H1 (cell line): Measurements from ENCODE around the gene TAS2R40. TPM values are rescaled to one million over a fixed set of nuclear protein-coding genes. Genes with fewer than 3 reads are reported as not detected.

Source experiments
- CTCF ChIA-PET: fragments of 300-600 bp; sonication (Branson Sonifier 250); formaldehyde crosslinking; loops from one replicate; lab custom pipeline; 2021; ENCODE audit not compliant: partially characterized antibody; lab: Charles Lee
- POLR2A ChIA-PET: fragments of 300-600 bp; sonication (Branson Sonifier 250); formaldehyde crosslinking; loops from one replicate; lab custom pipeline; 2021; ENCODE audit warnings: inconsistent platforms; ENCODE audit not compliant: partially characterized antibody; lab: Charles Lee
- DNase-seq, 2 experiments: peaks; one replicate each; pipeline versions ENCODE4 v3.0.0 to v3.0.0-alpha.2; 2010 to 2022; ENCODE audit warnings: low spot score in 2 of 2, low read depth in 1 of 2, mixed read lengths in 1 of 2
- FAIRE-seq: peaks from 2 replicates; lab custom pipeline; 2011; peaks lifted over from hg19 to GRCh38; lab: Jason Lieb, UNC
- H2AFZ ChIP-seq: 2 replicates; pipeline ENCODE4 v1.8.1; 2012; ENCODE audit warnings: low read length, inconsistent platforms
- H2AK5ac ChIP-seq: 2 replicates; pipeline ENCODE4 v1.6.1; 2013; ENCODE audit warnings: low read depth, low read length
- H2BK120ac ChIP-seq: replicated peaks from 2 replicates; pipeline ENCODE3; 2013; ENCODE audit warnings: low read depth, low read length, inconsistent platforms
- H2BK12ac ChIP-seq: 2 replicates; pipeline ENCODE4 v1.6.1; 2013; ENCODE audit warnings: low read depth, low read length
- H2BK15ac ChIP-seq: 2 replicates; pipeline ENCODE4 v1.6.1; 2013; ENCODE audit warnings: low read length
- H2BK20ac ChIP-seq: 2 replicates; pipeline ENCODE4 v1.6.1; 2013; ENCODE audit warnings: low read length
- H2BK5ac ChIP-seq: 2 replicates; pipeline ENCODE4 v1.6.1; 2013; ENCODE audit warnings: low read depth, low read length
- H3K14ac ChIP-seq: 2 replicates; pipeline ENCODE4 v1.6.1; 2013; ENCODE audit warnings: inconsistent platforms; ENCODE audit not compliant: insufficient read length
- H3K18ac ChIP-seq: 2 replicates; pipeline ENCODE4 v1.6.1; 2013; ENCODE audit warnings: low read length; ENCODE audit errors: extremely low read depth
- H3K23ac ChIP-seq: 2 replicates; pipeline ENCODE4 v1.6.1; 2013; ENCODE audit warnings: inconsistent platforms; ENCODE audit not compliant: insufficient read length
- H3K23me2 ChIP-seq: 2 replicates; pipeline ENCODE4 v1.6.1; 2013; ENCODE audit warnings: low read depth, low read length
- H3K27ac ChIP-seq: 2 replicates; pipeline ENCODE4 v1.6.1; 2011; ENCODE audit warnings: low read depth, low read length, inconsistent platforms
- H3K27me3 ChIP-seq, 4 experiments: replicated peaks in 1 of 4; 1 replicate in 1 of 4; 2 replicates in 3 of 4; pipeline versions ENCODE4 v1.6.1 to v1.8.1; 2011 to 2013; ENCODE audit warnings: low read length in 3 of 4, mild to moderate bottlenecking in 3 of 4, inconsistent platforms in 2 of 4, mixed read lengths in 2 of 4, moderate library complexity in 1 of 4; ENCODE audit not compliant: control insufficient read depth in 3 of 4, insufficient read depth in 3 of 4; ENCODE audit errors: extremely low read depth in 1 of 4
- H3K36me3 ChIP-seq, 4 experiments: 2 replicates each; pipeline versions ENCODE4 v1.6.1 to v1.8.1; 2011 to 2013; ENCODE audit warnings: mild to moderate bottlenecking in 4 of 4, low read length in 3 of 4, moderate library complexity in 2 of 4, control low read depth in 1 of 4, inconsistent platforms in 1 of 4; ENCODE audit not compliant: insufficient read depth in 4 of 4, control insufficient read depth in 2 of 4
- H3K4ac ChIP-seq: replicated peaks from 2 replicates; pipeline ENCODE3; 2013; ENCODE audit warnings: low read length, low read depth, mixed read lengths, inconsistent platforms; ENCODE audit not compliant: insufficient read length
- H3K4me1 ChIP-seq, 4 experiments: replicated peaks in 1 of 4; 1 replicate in 1 of 4; 2 replicates in 3 of 4; pipeline versions ENCODE4 v1.6.1 to v1.8.1; 2011 to 2013; ENCODE audit warnings: low read length in 3 of 4, inconsistent platforms in 2 of 4, mixed read lengths in 1 of 4; ENCODE audit not compliant: insufficient read depth in 4 of 4, control insufficient read depth in 3 of 4
- H3K4me2 ChIP-seq, 2 experiments: 2 replicates each; pipeline versions ENCODE4 v1.6.1 to v1.8.1; 2011 to 2013; ENCODE audit warnings: low read depth in 2 of 2, low read length in 2 of 2, control low read depth in 1 of 2, inconsistent platforms in 1 of 2, mild to moderate bottlenecking in 1 of 2; ENCODE audit not compliant: insufficient read depth in 1 of 2
- H3K4me3 ChIP-seq, 4 experiments: fragments of 200-600, 300-600 bp in 1 of 4; sonication (generic), shearing (Covaris generic), sonication (Bioruptor Twin) in 1 of 4; 2 replicates each; pipeline versions ENCODE4 v1.5.1 to v1.8.1; 2011 to 2016; ENCODE audit warnings: low read length in 4 of 4, low read depth in 3 of 4, control low read depth in 2 of 4, inconsistent platforms in 2 of 4, mild to moderate bottlenecking in 2 of 4, mixed read lengths in 1 of 4, moderate library complexity in 1 of 4; ENCODE audit not compliant: insufficient read depth in 2 of 4; ENCODE audit errors: extremely low read depth in 1 of 4
- H3K56ac ChIP-seq: replicated peaks from 2 replicates; pipeline ENCODE3; 2013; ENCODE audit warnings: low read depth, mild to moderate bottlenecking, mixed read lengths, low read length, inconsistent platforms; ENCODE audit not compliant: insufficient read length
- H3K79me1 ChIP-seq: 2 replicates; pipeline ENCODE4 v1.6.1; 2013; ENCODE audit warnings: low read depth, low read length, control low read depth
- H3K79me2 ChIP-seq, 2 experiments: 2 replicates each; pipeline versions ENCODE4 v1.6.1 to v1.8.1; 2012 to 2013; ENCODE audit warnings: low read length in 2 of 2, mild to moderate bottlenecking in 2 of 2, inconsistent platforms in 1 of 2; ENCODE audit not compliant: insufficient read depth in 2 of 2, control insufficient read depth in 1 of 2
- H3K9ac ChIP-seq, 4 experiments: replicated peaks in 1 of 4; 1 replicate in 1 of 4; 2 replicates in 3 of 4; pipeline versions ENCODE4 v1.6.1 to v1.8.1; 2011 to 2013; ENCODE audit warnings: low read depth in 3 of 4, low read length in 3 of 4, control low read depth in 2 of 4, mild to moderate bottlenecking in 2 of 4, moderate library complexity in 2 of 4, inconsistent platforms in 1 of 4; ENCODE audit errors: extremely low read depth in 1 of 4
- H3K9me3 ChIP-seq, 2 experiments: 2 replicates each; pipeline versions ENCODE4 v1.6.1 to v1.8.1; 2012 to 2013; ENCODE audit warnings: mild to moderate bottlenecking in 2 of 2, moderate library complexity in 2 of 2, control low read depth in 1 of 2, inconsistent platforms in 1 of 2, low read depth in 1 of 2, low read length in 1 of 2, mixed read lengths in 1 of 2; ENCODE audit not compliant: insufficient read depth in 2 of 2
- H4K20me1 ChIP-seq, 2 experiments: replicated peaks in 1 of 2; 2 replicates each; pipeline versions ENCODE3 to v1.8.1; 2011 to 2013; ENCODE audit warnings: inconsistent platforms in 2 of 2, low read length in 2 of 2, mild to moderate bottlenecking in 1 of 2; ENCODE audit not compliant: insufficient read depth in 2 of 2, control insufficient read depth in 1 of 2
- H4K5ac ChIP-seq: 2 replicates; pipeline ENCODE4 v1.6.1; 2013; ENCODE audit warnings: low read length, low read depth, mixed read lengths, inconsistent platforms; ENCODE audit not compliant: insufficient read length
- H4K8ac ChIP-seq: 2 replicates; pipeline ENCODE4 v1.8.0; 2013; ENCODE audit warnings: mild to moderate bottlenecking, moderate library complexity, low read length, inconsistent platforms; ENCODE audit not compliant: insufficient read depth; ENCODE audit errors: extremely low read depth
- H4K91ac ChIP-seq: replicated peaks from 2 replicates; pipeline ENCODE3; 2013; ENCODE audit warnings: low read length, mixed read lengths, inconsistent platforms; ENCODE audit not compliant: insufficient read length
- CBX5 ChIP-seq: fragments of 300-800, 300-1000 bp; sonication (generic); IDR thresholded peaks from 2 replicates; pipeline ENCODE4 v1.7.1; 2016; ENCODE audit warnings: antibody characterized with exemption, low read length, low read depth
- CBX8 ChIP-seq: fragments of 300-800, 300-1000 bp; sonication (generic); IDR thresholded peaks from 2 replicates; pipeline ENCODE4 v1.7.1; 2016; ENCODE audit warnings: low read depth, low read length, borderline replicate concordance
- EZH2 ChIP-seq: fragments of 200-600 bp; sonication (generic); IDR thresholded peaks from 2 replicates; pipeline ENCODE4 v1.7.1; 2012; ENCODE audit warnings: low read depth, mild to moderate bottlenecking, moderate library complexity, low read length, inconsistent platforms; ENCODE audit not compliant: severe bottlenecking
- GABPA ChIP-seq: IDR thresholded peaks from 2 replicates; pipeline ENCODE4 v1.6.1; 2011; ENCODE audit warnings: mild to moderate bottlenecking, low read length, moderate library complexity, borderline replicate concordance; ENCODE audit not compliant: insufficient read depth
- GTF2F1 ChIP-seq: IDR thresholded peaks from 2 replicates; pipeline ENCODE4 v1.6.1; 2012; ENCODE audit warnings: low read depth, low read length, improper control_type of control experiment, borderline replicate concordance
- POLR2A ChIP-seq, 2 experiments: IDR thresholded peaks; 1 replicate in 1 of 2; 2 replicates in 1 of 2; pipeline ENCODE4 v1.6.1; 2011; ENCODE audit warnings: low read depth in 2 of 2, low read length in 2 of 2, mild to moderate bottlenecking in 2 of 2; ENCODE audit errors: control extremely low read depth in 1 of 2
- POLR2AphosphoS5 ChIP-seq: IDR thresholded peaks from 2 replicates; pipeline ENCODE4 v1.6.1; 2011; ENCODE audit warnings: low read depth, low read length
- SAP30 ChIP-seq: fragments of 300-600 bp; sonication (generic); IDR thresholded peaks from 2 replicates; pipeline ENCODE4 v1.7.1; 2012; ENCODE audit warnings: low read length, moderate library complexity, mild to moderate bottlenecking, inconsistent platforms; ENCODE audit not compliant: insufficient read depth, insufficient replicate concordance
- SIX5 ChIP-seq: IDR thresholded peaks from 2 replicates; pipeline ENCODE4 v1.6.1; 2011; ENCODE audit warnings: mild to moderate bottlenecking, low read depth, low read length
- SP1 ChIP-seq: IDR thresholded peaks from 2 replicates; pipeline ENCODE4 v1.6.1; 2011; ENCODE audit warnings: low read depth, low read length
- SP4 ChIP-seq: IDR thresholded peaks from 2 replicates; pipeline ENCODE4 v1.6.1; 2012; ENCODE audit warnings: low read length, inconsistent platforms
- SUZ12 ChIP-seq: fragments of 200-600 bp; sonication (generic); IDR thresholded peaks from 2 replicates; pipeline ENCODE4 v1.6.1; 2012; ENCODE audit warnings: mild to moderate bottlenecking, inconsistent platforms, low read length, moderate library complexity, mixed read lengths
- WGBS, 2 experiments: shearing (Covaris generic) in 1 of 2; methylation state at CpG; one replicate each; pipeline versions ENCODE4 v1.1.6 to v1.1.7; 2013 to 2015; ENCODE audit warnings: low lambda C conversion rate in 2 of 2, mixed read lengths in 2 of 2, inconsistent platforms in 1 of 2, low coverage in 1 of 2, missing lambda C conversion rate in 1 of 2; ENCODE audit not compliant: insufficient replicate concordance in 2 of 2, insufficient coverage in 1 of 2, insufficient read length in 1 of 2; ENCODE audit errors: extremely low coverage in 1 of 2, missing lambda C conversion rate in 1 of 2; 5-methylcytosine and 5-hydroxymethylcytosine counted together
- polyA plus RNA-seq, 7 experiments: library from polyadenylated mRNA; depleted of rRNA in 3 of 7; stranded (reverse) in 5 of 7; unstranded in 2 of 7; fragments of >200 nt in 5 of 7; fragments of 200-250 nt in 2 of 7; gene quantifications; 1 replicate in 5 of 7; 2 replicates in 1 of 7; 4 replicates in 1 of 7; pipeline versions ENCODE4 v1.2.1 to v1.2.3, GENCODE V29; 2011 to 2013; ENCODE audit warnings: missing spikeins in 2 of 7, mixed read lengths in 2 of 7
- total RNA-seq: library from RNA; stranded (reverse); fragmentation: NEBNext Ultra II Directional; extraction: Animal tissue kit (Norgen Biotek cat#: 25700); gene quantifications from 2 replicates; pipeline ENCODE4 v1.2.1, GENCODE V29; 2021
- TF ChIP-seq, protein P1 (sequence below): IDR thresholded peaks from 2 replicates; pipeline ENCODE4 v1.6.1; 2011; ENCODE audit warnings: low read length, improper control_type of control experiment
- TF ChIP-seq, protein P2 (sequence below): IDR thresholded peaks from 2 replicates; pipeline ENCODE4 v1.6.1; 2011; ENCODE audit warnings: low read depth, mild to moderate bottlenecking, low read length; ENCODE audit not compliant: insufficient read depth

TAS2R40 gene
- total and polyA plus RNA-seq, 2 of the 8 experiments (the other 6 are each of a cell fraction or from before 2014, with no cell fraction given) = not detected

DNA sequence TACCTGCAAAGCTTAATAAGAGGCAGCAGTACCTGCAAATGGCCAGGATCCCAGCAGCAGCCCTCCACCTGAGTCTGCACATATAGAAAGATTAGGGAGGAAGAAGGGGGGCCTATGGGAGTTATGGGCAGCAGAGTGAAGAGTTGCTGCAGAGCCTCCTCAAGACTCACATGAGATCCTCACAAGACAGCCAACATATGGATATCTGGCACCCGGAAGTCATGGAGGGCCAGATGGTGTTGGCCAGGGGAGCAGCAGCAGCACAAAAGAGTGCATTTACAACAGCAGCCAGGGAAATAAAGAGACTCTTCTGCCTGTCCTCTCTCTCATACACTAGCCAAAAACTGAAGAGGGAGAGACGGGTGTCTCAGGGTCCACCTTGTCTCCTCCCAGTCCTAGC is 4.0 kb upstream of the TAS2R40 start:
- no peak overlapping the region for H3K4me3 ChIP-seq
- H3K79me1 ChIP-seq = no peaks in the 10 kb centered on the region
- no peak overlapping the region for H2BK12ac ChIP-seq
- H3K27ac ChIP-seq = no peak overlapping the region
- H3K56ac ChIP-seq = no peak overlapping the region
- no peak overlapping the region for H3K14ac ChIP-seq
- H4K20me1 ChIP-seq = no peaks in the 10 kb centered on the region
- H3K23ac ChIP-seq = no peak overlapping the region
- no peak overlapping the region for H2BK5ac ChIP-seq
- no peak overlapping the region for H3K9ac ChIP-seq
- 88% methylated on average over 2 of the region's 2 CpGs; no CpG with 5 or more reads in 1 of the 2 experiments for WGBS, 2 experiments
- no peak overlapping the region for H2AK5ac ChIP-seq
- H3K79me2 ChIP-seq = no peaks in the 10 kb centered on the region
- no peak overlapping the region for H4K8ac ChIP-seq
- H3K18ac ChIP-seq = no peak overlapping the region
- no peak overlapping the region for H2AFZ ChIP-seq
- H3K27me3 ChIP-seq = no peaks in the 10 kb centered on the region
- no peaks in the 10 kb centered on the region for H3K9me3 ChIP-seq
- H2BK20ac ChIP-seq = no peak overlapping the region
- H3K36me3 ChIP-seq = no peaks in the 10 kb centered on the region
- ChIA-PET POLR2A (no interaction called here), CTCF (interaction anchor here (0.6 to 11.2 kb wide), 5 partner anchors 11 to 734 kb away, joined by 4 to 480 read pairs (median 6); no protein-coding TSS in a partner anchor)
- no peak overlapping the region for H4K5ac ChIP-seq
- H2BK120ac ChIP-seq = no peak overlapping the region
- no peak for FAIRE-seq
- H3K4me1 ChIP-seq = no peaks in the 10 kb centered on the region
- H3K4me2 ChIP-seq = no peak overlapping the region
- H4K91ac ChIP-seq = no peak overlapping the region
- no peak overlapping the region for H3K4ac ChIP-seq
- H3K23me2 ChIP-seq = no peaks in the 10 kb centered on the region
- DNase-seq = no peak
- H2BK15ac ChIP-seq = no peak overlapping the region
- TF ChIP-seq SP1 (no peak), POLR2A (IDR thresholded peaks at IDR 0.05; ENCODE audit: control extremely low read depth in 1 of 2, low read depth in 2 of 2, low read length in 2 of 2) (no peak), SUZ12 (no peak), SAP30 (no peak), EZH2 (no peak), GABPA (no peak), GTF2F1 (no peak), POLR2AphosphoS5 (no peak), SP4 (no peak), CBX5 (no peak), CBX8 (no peak), SIX5 (no peak)
- TF ChIP-seq, protein P1, sequence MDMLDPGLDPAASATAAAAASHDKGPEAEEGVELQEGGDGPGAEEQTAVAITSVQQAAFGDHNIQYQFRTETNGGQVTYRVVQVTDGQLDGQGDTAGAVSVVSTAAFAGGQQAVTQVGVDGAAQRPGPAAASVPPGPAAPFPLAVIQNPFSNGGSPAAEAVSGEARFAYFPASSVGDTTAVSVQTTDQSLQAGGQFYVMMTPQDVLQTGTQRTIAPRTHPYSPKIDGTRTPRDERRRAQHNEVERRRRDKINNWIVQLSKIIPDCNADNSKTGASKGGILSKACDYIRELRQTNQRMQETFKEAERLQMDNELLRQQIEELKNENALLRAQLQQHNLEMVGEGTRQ = no peak
- TF ChIP-seq, protein P2, sequence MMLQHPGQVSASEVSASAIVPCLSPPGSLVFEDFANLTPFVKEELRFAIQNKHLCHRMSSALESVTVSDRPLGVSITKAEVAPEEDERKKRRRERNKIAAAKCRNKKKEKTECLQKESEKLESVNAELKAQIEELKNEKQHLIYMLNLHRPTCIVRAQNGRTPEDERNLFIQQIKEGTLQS = no peak
